ENCODE measurements around the gene ARHGAP28. TPM values are rescaled to one million over a fixed set of nuclear protein-coding genes. Genes with fewer than 3 reads are reported as not detected.

The ARHGAP28 gene
- total and polyA plus RNA-seq, 10 of the 15 experiments (the other 5 are each of a cell fraction or from before 2014, with no cell fraction given), result not detected

DNA sequence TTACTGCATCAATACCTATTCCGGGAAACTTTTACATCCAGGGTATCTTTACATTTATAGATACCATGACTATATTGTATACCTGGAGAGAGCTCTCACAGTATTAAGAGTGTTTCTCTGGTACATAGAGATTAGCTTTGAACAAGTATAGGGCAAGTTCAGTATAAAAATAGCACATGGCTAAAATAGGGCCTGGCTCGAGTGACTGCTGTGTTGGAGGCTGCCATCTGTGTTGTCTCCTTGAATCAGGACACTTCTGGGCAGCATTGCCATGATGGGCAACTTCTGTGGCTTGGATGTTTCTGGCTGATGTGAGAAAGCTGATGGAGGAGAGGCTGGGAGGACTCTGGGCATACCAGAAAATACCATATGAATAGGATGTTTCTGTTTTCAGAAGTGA lies 18.7 kb downstream of the ARHGAP28 start (continued):
- TF ChIP-seq BCLAF1 (IDR thresholded peaks at IDR 0.05) (no peak), MEF2B (IDR thresholded peaks at IDR 0.05; ENCODE audit: partially characterized antibody, poor library complexity, severe bottlenecking) (no peak), CHD4 (IDR thresholded peaks at IDR 0.05) (no peak), IKZF2 (IDR thresholded peaks at IDR 0.05) (no peak), SREBF1 (IDR thresholded peaks at IDR 0.05; ENCODE audit: low read length) (no peak), ZNF217 (IDR thresholded peaks at IDR 0.05) (no peak), KAT2A (conservative IDR thresholded peaks at IDR 0.05; ENCODE audit: control insufficient read depth, low read depth, low read length) (no peak)

DNA sequence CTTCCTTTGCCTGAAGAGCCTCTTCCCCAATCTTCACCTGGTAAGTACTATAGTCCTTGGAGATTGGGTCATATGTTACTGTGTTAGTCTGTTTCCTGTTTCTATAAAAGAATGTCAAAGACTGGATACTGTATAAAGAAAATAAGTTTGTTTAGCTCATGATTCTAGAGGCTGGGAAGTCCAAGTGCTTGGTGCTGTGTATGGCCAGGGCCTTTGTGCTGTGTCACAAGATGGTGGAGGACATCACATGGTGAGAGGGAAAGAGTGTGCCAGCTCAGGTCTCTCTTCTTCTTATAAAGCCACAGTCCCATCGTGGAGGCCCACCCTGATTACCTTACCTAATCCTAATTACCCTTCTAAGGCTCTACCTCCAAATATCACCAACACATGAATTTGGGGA lies 20.9 kb downstream of the ARHGAP28 start:
- ChIA-PET SMC1A (ENCODE audit: uncharacterized antibody, unreplicated experiment) (no interaction called here), RAD21 (ENCODE audit: unreplicated experiment) (no interaction called here), CTCF (no interaction called here), POLR2A (no interaction called here)
- in situ Hi-C loops (cut with MboI) (no loop called here), intact Hi-C loops (cut with micrococcal nuclease; ENCODE audit: unreplicated experiment) (no loop called here)
- no peaks in the 10 kb centered on the region for H3K79me2 ChIP-seq (ENCODE audit: control insufficient read depth, insufficient read depth, low read length)
- DNase-seq (ENCODE audit: low read depth, low spot score) (no peak), ATAC-seq (no peak), FAIRE-seq (no peak)
- H3K9me3 ChIP-seq (replicated peaks; ENCODE audit: control insufficient read depth, insufficient read depth, low read length), result no peaks in the 10 kb centered on the region
- H4K20me1 ChIP-seq (ENCODE audit: control insufficient read depth, insufficient read depth), result no peaks in the 10 kb centered on the region
- H2AFZ ChIP-seq (ENCODE audit: control insufficient read depth, low read depth, low read length), result no peak overlapping the region
- H3K4me1 ChIP-seq (ENCODE audit: control insufficient read depth, insufficient read depth, low read length), result no peaks in the 10 kb centered on the region
- no peak overlapping the region for H3K27ac ChIP-seq (ENCODE audit: control insufficient read depth, insufficient read depth)
- H3K4me2 ChIP-seq (ENCODE audit: control insufficient read depth, insufficient read depth), result no peak overlapping the region
- H3K9ac ChIP-seq (ENCODE audit: control insufficient read depth, insufficient read depth, low read length), result no peak overlapping the region
- 8% methylated on average over 1 of the region's 1 CpG for WGBS (ENCODE audit: insufficient coverage, insufficient replicate concordance, low lambda C conversion rate, missing lambda C conversion rate)
- no TSS peak for BruUV-seq (replicated peaks)
- H3K4me3 ChIP-seq, result no peak overlapping the region
- H3K27me3 ChIP-seq (replicated peaks in 1 of 2; ENCODE audit: control insufficient read depth in 2 of 2, insufficient read depth in 2 of 2, low read length in 1 of 2), result no peaks in the 10 kb centered on the region
- no peaks in the 10 kb centered on the region for H3K36me3 ChIP-seq (ENCODE audit: control insufficient read depth in 2 of 2, insufficient read depth in 2 of 2, low read length in 1 of 2)
- TF ChIP-seq MLLT1 (IDR thresholded peaks at IDR 0.05) (no peak), NR2F1 (conservative IDR thresholded peaks at IDR 0.05) (no peak), NBN (IDR thresholded peaks at IDR 0.05) (no peak), JUNB (IDR thresholded peaks at IDR 0.05) (no peak), ZBED1 (IDR thresholded peaks at IDR 0.05; ENCODE audit: borderline replicate concordance) (no peak), ZZZ3 (IDR thresholded peaks at IDR 0.05; ENCODE audit: control insufficient read depth, insufficient read length, low read depth) (no peak), TCF12 (IDR thresholded peaks at IDR 0.05; ENCODE audit: low read depth, low read length) (no peak), HDAC6 (IDR thresholded peaks at IDR 0.05; ENCODE audit: unreplicated experiment) (no peak), BCLAF1 (IDR thresholded peaks at IDR 0.05) (no peak), POLR2AphosphoS5 (IDR thresholded peaks at IDR 0.05; ENCODE audit: low read length) (no peak), STAT3 (IDR thresholded peaks at IDR 0.05; ENCODE audit: low read depth, low read length) (no peak), ASH2L (IDR thresholded peaks at IDR 0.05; ENCODE audit: borderline replicate concordance, low read depth) (no peak), SUPT20H (IDR thresholded peaks at IDR 0.05; ENCODE audit: borderline replicate concordance, control insufficient read depth, low read depth, low read length) (no peak), MXI1 (IDR thresholded peaks at IDR 0.05; ENCODE audit: low read depth, low read length) (no peak)
